SHP77 treated with DMSO at 0.1 percent for 48 hours (cell line): ENCODE results near the gene ELP4.
"Not testable (repeated sequence)": the region's sequence is repeated elsewhere in the genome, so short reads cannot be mapped to it uniquely, and the experiment has no call there.

Experiments
- DNase-seq: peaks from one replicate; lab custom pipeline; 2025; lab: John Stamatoyannopoulos, UW

Gene ELP4

GRCh38 chr11:31542862-31543261 is 33.3 kb downstream of the ELP4 start:
- DNase-seq, result no peak

GRCh38 chr11:31555938-31556337 is 46.4 kb downstream of the ELP4 start:
- no peak for DNase-seq

GRCh38 chr11:31558001-31558400 is 48.4 kb downstream of the ELP4 start:
- no peak for DNase-seq

- no peak for DNase-seq
Measured at GRCh38 chr11:31560842-31561476, 51.4 kb downstream of the ELP4 start.

GRCh38 chr11:31564517-31564916 is 55.0 kb downstream of the ELP4 start:
- not testable (repeated sequence) for DNase-seq

GRCh38 chr11:31574133-31574532 is 64.6 kb downstream of the ELP4 start:
- DNase-seq, result not testable (repeated sequence)

GRCh38 chr11:31575764-31576163 is 66.2 kb downstream of the ELP4 start:
- not testable (repeated sequence) for DNase-seq

- not testable (repeated sequence) for DNase-seq
Measured at GRCh38 chr11:31579412-31579811, 69.8 kb downstream of the ELP4 start.

GRCh38 chr11:31582697-31583096 is 73.1 kb downstream of the ELP4 start:
- DNase-seq, result no peak

GRCh38 chr11:31598454-31598853 is 88.9 kb downstream of the ELP4 start:
- DNase-seq, result no peak

GRCh38 chr11:31601635-31602282 is 92.2 kb downstream of the ELP4 start:
- no peak for DNase-seq

GRCh38 chr11:31606893-31607292 is 97.3 kb downstream of the ELP4 start:
- DNase-seq, result no peak

- DNase-seq, result no peak
Measured at GRCh38 chr11:31607914-31608313, 98.3 kb downstream of the ELP4 start.

GRCh38 chr11:31608995-31609394 is 99.4 kb downstream of the ELP4 start:
- DNase-seq, result no peak

- DNase-seq, result no peak
Measured at GRCh38 chr11:31610544-31610943, 101.0 kb downstream of the ELP4 start.

GRCh38 chr11:31617246-31617645 is 107.7 kb downstream of the ELP4 start:
- DNase-seq, result no peak

- DNase-seq, result no peak
Measured at GRCh38 chr11:31619980-31620379, 110.4 kb downstream of the ELP4 start.

- no peak for DNase-seq
Measured at GRCh38 chr11:31620434-31620833, 110.9 kb downstream of the ELP4 start.

GRCh38 chr11:31625868-31626267 is 116.3 kb downstream of the ELP4 start:
- no peak for DNase-seq

- DNase-seq, result no peak
Measured at GRCh38 chr11:31628111-31628510, 118.5 kb downstream of the ELP4 start.

- DNase-seq, result no peak
Measured at GRCh38 chr11:31636983-31637382, 127.4 kb downstream of the ELP4 start.

- DNase-seq, result no peak
Measured at GRCh38 chr11:31640611-31641010, 131.0 kb downstream of the ELP4 start.

- DNase-seq, result peak; percentile 29
Measured at GRCh38 chr11:31641477-31642062, 132.0 kb downstream of the ELP4 start.

GRCh38 chr11:31643857-31644256 is 134.3 kb downstream of the ELP4 start:
- DNase-seq, result no peak
